Right cardiac atrium (tissue), 5 donors: ENCODE measurements around the gene CHCHD6. TPM values are rescaled to one million over a fixed set of nuclear protein-coding genes. Genes with fewer than 3 reads are reported as not detected.

Source experiments
- ATAC-seq, 2 donors: fragments of 200-7000 bp; cut with Tn5 transposase; one replicate each; pipeline versions ENCODE4 v1.8.0 to v1.9.1; 2020; ENCODE audit warnings: moderate library complexity in 2 of 2, mild to moderate bottlenecking in 1 of 2
- DNase-seq, 3 donors: peaks; one replicate each; pipeline ENCODE4 v3.0.0-alpha.2; 2020
- H3K27ac ChIP-seq: one replicate; pipeline ENCODE4 v1.5.1; 2013; ENCODE audit warnings: mild to moderate bottlenecking, low read length, control low read depth, moderate library complexity
- H3K27me3 ChIP-seq: one replicate; pipeline ENCODE4 v1.6.1; 2013; ENCODE audit not compliant: control insufficient read depth, insufficient read depth
- H3K4me1 ChIP-seq: one replicate; pipeline ENCODE4 v1.6.1; 2013; ENCODE audit warnings: low read length; ENCODE audit not compliant: control insufficient read depth, insufficient read depth
- H3K4me3 ChIP-seq: one replicate; pipeline ENCODE4 v1.5.1; 2013; ENCODE audit warnings: low read length, control low read depth
- H3K9me3 ChIP-seq: one replicate; pipeline ENCODE4 v1.6.1; 2013; ENCODE audit warnings: low read length; ENCODE audit not compliant: control insufficient read depth
- WGBS: extraction: QIAGEN DNeasy Blood & Tissue Kit; methylation state at CpG from one replicate; pipeline ENCODE4 v1.1.7; 2013; 5-methylcytosine and 5-hydroxymethylcytosine counted together
- intact Hi-C, 4 donors: fragments of 100-400 bp; cut with DNase I; formaldehyde crosslinking; loops; one replicate each; pipeline versions ENCODE4 v1.11.0 to v1.14.0; 2022 to 2023
- polyA plus RNA-seq: library from polyadenylated mRNA; stranded (reverse); fragments of 200-250 nt; gene quantifications from one replicate; pipeline ENCODE4 v1.2.3, GENCODE V29; 2013
- total RNA-seq, 4 donors: library from RNA; stranded (reverse); fragmentation: NEBNext Ultra II Directional; extraction: Animal tissue kit (Norgen Biotek cat#: 25700); gene quantifications; one replicate each; pipeline ENCODE4 v1.2.1, GENCODE V29; 2021
- donor health status: healthy with polysubstance abuse.
- donor health status: DM: no; HTN: yes; CAD: no.
- donor health status: DM: no; HTN: no; CAD: no.
- donor health status: DM: no; HTN: yes; CAD: no; lungs with severe emphysema.
- donor health status: DM: yes; HTN: yes; CAD: no.

CHCHD6 gene
- total and polyA plus RNA-seq, 5 donors = 7.1 to 10.5 (median 9.3) TPM

GRCh38 chr3:126951561-126951960, 247.5 kb downstream of the CHCHD6 start:
- 96% methylated on average over 5 of the region's 5 CpGs for WGBS
- DNase-seq = peak in 1 of 3 donors; percentile 23
- no peaks in the 10 kb centered on the region for H3K27me3 ChIP-seq
- H3K27ac ChIP-seq = no peak overlapping the region
- no peak overlapping the region for H3K4me3 ChIP-seq
- intact Hi-C loops = no loop called here
- no peak for ATAC-seq
- H3K9me3 ChIP-seq = no peaks in the 10 kb centered on the region
- no peaks in the 10 kb centered on the region for H3K4me1 ChIP-seq

DNA sequence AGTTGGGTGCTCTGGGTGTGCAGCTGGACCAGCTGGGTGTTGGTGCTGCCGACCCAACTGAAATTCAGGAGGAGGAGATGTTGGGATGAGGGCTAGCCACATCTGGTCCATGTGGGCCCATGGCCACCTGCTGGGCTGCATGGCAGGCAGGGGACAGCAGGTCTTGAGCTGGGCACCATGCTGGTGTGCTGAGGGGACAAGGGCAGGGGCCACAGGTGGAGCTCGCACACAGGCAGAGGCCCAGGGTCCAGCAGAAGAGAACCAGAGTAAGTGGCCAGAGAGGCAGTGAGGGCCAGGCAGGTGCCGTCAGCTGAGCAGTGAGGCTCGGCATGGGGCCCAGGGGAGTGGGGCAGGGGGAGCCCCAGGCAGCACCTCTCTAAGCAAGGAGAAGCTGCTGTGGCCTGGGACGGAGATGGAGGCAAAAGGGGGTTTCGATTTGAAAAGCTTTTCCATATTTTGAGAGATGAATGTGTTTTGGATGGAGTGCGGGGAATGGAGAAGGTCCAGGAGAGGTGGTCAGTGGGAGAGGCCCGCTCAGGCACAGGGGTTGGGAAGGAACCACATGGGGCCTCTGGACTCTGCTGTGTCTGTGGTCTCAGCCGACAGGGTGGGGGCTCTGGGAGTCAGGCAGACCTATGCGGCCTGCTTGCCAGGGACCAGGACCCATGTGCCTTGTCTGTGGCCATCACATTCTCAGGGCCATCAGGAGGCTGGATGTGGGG, 248.4 kb downstream of the CHCHD6 start:
- Histone ChIP-seq H3K27ac (no peak overlapping the region), H3K4me1 (no peaks in the 10 kb centered on the region), H3K27me3 (no peaks in the 10 kb centered on the region), H3K4me3 (no peak overlapping the region), H3K9me3 (no peaks in the 10 kb centered on the region)
- ATAC-seq (no peak), DNase-seq (peak in 1 of 3 donors; percentile 13)
- 97% methylated on average over 10 of the region's 10 CpGs for WGBS
- intact Hi-C loops = no loop called here

DNA sequence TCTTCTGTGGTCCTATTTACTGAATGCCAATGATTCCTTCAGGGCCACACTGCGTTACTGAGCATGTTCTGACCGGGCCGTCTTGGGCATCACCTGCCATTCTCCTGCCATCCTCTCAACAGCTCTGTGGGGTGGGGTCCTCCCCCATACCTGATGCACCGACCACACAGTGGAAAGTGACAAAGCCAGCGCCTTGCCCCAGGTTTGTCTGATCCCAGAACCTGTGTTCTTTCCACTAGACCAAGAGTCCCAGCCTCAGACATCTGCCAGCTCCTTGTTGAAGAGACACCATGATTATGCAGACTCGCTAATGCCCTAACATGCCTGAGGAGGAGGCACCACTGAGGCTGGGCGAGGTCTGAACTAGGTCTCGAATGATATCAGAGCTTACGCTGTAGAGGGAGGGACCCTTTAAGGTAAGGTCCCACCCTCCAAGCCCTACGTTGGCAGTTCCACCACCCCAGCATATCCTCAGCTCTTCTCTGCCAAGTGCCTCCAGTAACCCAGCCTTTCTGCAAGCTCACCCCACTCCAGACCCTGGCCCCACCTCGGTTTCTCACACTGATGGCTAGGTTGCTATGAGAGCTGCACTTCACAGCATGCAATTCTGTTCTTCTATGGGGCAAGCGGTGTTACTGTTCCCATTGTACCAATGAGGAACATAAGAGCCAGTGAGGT, 249.1 kb downstream of the CHCHD6 start:
- intact Hi-C loops = no loop called here
- ATAC-seq (no peak), DNase-seq (peak in 1 of 3 donors; percentile 13)
- no peaks in the 10 kb centered on the region for H3K9me3 ChIP-seq
- no peaks in the 10 kb centered on the region for H3K4me1 ChIP-seq
- WGBS = 97% methylated on average over 12 of the region's 12 CpGs
- no peaks in the 10 kb centered on the region for H3K27me3 ChIP-seq
- no peak overlapping the region for H3K27ac ChIP-seq
- H3K4me3 ChIP-seq = no peak overlapping the region

GRCh38 chr3:126954141-126954842, 250.3 kb downstream of the CHCHD6 start:
- no peaks in the 10 kb centered on the region for H3K27me3 ChIP-seq
- ATAC-seq (no peak), DNase-seq (peak in 1 of 3 donors; percentile 14)
- intact Hi-C loops = no loop called here
- no peaks in the 10 kb centered on the region for H3K9me3 ChIP-seq
- WGBS = 90% methylated on average over 10 of the region's 10 CpGs
- no peak overlapping the region for H3K4me3 ChIP-seq
- no peak overlapping the region for H3K27ac ChIP-seq
- no peaks in the 10 kb centered on the region for H3K4me1 ChIP-seq

GRCh38 chr3:126955004-126955790, 251.2 kb downstream of the CHCHD6 start:
- Histone ChIP-seq H3K4me3 (no peak overlapping the region), H3K27me3 (no peaks in the 10 kb centered on the region), H3K9me3 (no peaks in the 10 kb centered on the region), H3K27ac (no peak overlapping the region), H3K4me1 (no peaks in the 10 kb centered on the region)
- DNase-seq = peak in 1 of 3 donors; percentile 28
- intact Hi-C loops = no loop called here
- 95% methylated on average over 15 of the region's 15 CpGs for WGBS
- ATAC-seq = no peak

DNA sequence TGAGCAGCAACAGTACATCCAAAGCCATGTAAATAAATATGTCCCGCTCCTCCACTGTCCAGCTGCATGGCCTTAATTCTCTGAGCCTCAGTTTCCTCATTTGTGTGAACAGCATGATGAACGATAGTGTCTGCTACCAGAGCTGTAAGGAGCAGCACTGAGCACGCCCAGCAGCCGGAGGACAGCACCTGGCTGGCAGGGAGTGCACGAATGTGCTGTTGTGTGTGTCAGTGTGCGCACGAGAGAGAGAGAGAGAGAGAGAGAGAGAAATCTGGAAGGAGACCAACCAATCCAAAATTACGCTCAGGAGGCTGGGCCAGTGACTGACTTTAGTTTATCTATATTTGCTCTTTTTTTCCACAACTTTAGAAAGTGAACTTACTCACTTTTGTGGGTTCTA, 252.3 kb downstream of the CHCHD6 start:
- Histone ChIP-seq H3K27ac (no peak overlapping the region), H3K4me3 (no peak overlapping the region), H3K4me1 (peaks cover under 1% of the 10 kb centered on the region), H3K27me3 (no peaks in the 10 kb centered on the region), H3K9me3 (no peaks in the 10 kb centered on the region)
- ATAC-seq = no peak
- peak in 1 of 3 donors; percentile 10 for DNase-seq
- intact Hi-C loops = no loop called here
- WGBS = 85% methylated on average over 8 of the region's 8 CpGs

GRCh38 chr3:126956866-126957650, 253.0 kb downstream of the CHCHD6 start:
- Histone ChIP-seq H3K4me3 (no peak overlapping the region), H3K27me3 (no peaks in the 10 kb centered on the region), H3K9me3 (no peaks in the 10 kb centered on the region), H3K27ac (no peak overlapping the region), H3K4me1 (peaks cover 6% of the 10 kb centered on the region)
- intact Hi-C loops = no loop called here
- DNase-seq (peak in 1 of 3 donors; percentile 41), ATAC-seq (no peak)
- WGBS = 92% methylated on average over 23 of the region's 23 CpGs

- Histone ChIP-seq H3K4me3 (no peak overlapping the region), H3K4me1 (peaks cover 6% of the 10 kb centered on the region), H3K27ac (no peak overlapping the region), H3K27me3 (no peaks in the 10 kb centered on the region), H3K9me3 (no peaks in the 10 kb centered on the region)
- peak in 1 of 3 donors; percentile 22 for DNase-seq
- 94% methylated on average over 14 of the region's 14 CpGs for WGBS
- ATAC-seq = no peak
- intact Hi-C loops = no loop called here
Measured at GRCh38 chr3:126957776-126958637, 254.0 kb downstream of the CHCHD6 start.

DNA sequence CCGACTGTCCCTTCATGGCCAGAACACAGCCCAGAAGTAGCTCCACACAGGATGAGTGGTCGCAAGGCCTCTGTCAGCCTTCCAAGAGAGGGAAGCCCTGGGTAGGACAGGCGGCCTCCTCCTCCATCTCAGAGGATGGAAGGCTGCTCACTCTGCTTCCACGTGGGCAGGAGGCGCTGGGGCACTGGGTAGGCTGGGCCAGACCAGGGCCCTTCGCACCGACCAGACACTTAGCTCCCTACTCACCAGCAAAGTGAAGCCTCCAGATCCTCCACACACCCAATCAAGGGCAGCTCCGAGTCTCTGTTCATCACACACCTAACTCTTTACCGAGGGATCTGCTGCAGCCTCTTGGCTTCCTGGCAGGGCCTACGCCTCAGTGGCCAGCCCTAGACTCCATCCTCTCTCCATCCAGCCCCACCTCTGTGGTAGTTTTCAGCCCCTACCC, 254.6 kb downstream of the CHCHD6 start:
- DNase-seq (peak in 1 of 3 donors; percentile 32), ATAC-seq (no peak)
- H3K9me3 ChIP-seq = no peaks in the 10 kb centered on the region
- intact Hi-C loops = no loop called here
- H3K4me1 ChIP-seq = peaks cover 6% of the 10 kb centered on the region
- no peak overlapping the region for H3K27ac ChIP-seq
- no peak overlapping the region for H3K4me3 ChIP-seq
- no peaks in the 10 kb centered on the region for H3K27me3 ChIP-seq
- WGBS = 89% methylated on average over 10 of the region's 10 CpGs
